PC-3 (cell line): ENCODE data around the gene KLF13.

Source experiments
- CTCF ChIP-seq: fragments of 300-600 bp; sonication (generic); conservative IDR thresholded peaks from 2 replicates; pipeline ENCODE4 v1.5.1; 2017; ENCODE audit warnings: antibody characterized with exemption, low read depth, mild to moderate bottlenecking, low read length
- EZH2 ChIP-seq: fragments of 300-600 bp; sonication (generic); IDR thresholded peaks from one replicate; pipeline ENCODE4 v1.6.1; 2017; ENCODE audit warnings: antibody characterized with exemption, mild to moderate bottlenecking, low read length; ENCODE audit not compliant: unreplicated experiment

DNA sequence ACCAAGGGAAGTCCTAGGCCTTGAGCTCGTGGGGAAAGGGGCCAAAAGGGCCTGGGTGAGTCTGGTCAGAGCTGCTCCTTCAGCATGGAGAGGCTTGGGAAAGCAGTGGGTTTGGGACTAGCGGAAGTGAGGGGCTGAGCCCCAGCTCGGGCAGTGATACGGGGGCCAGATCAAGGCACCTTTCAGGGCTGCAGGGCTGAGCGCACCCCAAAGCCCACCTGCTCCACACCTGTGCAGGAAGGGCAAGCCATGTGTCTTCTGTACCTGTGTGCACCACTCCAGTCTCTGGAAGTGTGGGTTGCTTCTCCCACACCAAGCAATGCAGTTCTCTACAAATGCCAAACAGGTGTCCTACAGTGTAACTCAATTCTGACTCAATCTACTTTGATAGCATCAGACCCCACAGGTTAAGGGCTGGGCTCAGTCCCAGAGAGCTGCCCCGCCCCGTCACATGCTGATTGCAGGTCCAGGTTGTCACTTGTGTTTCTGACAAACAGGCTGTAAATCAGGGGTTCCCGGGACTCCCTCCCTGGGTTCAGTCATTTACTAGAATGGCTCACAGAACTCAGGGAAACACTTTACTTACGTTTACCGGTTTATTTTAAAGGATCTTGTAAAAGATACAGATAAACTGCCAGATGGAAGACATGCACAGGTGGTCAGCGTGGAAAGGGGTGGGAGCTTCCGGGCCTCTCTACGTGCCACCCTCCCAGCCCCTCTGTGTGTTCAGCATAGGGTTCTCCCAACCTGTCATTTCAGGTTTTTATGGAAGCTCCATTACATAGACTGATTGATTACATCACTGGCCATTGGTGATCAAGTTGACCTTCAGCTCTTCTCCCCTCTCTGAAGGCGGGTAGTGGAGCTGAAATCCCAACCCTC is 28.8 kb upstream of the KLF13 start:
- TF ChIP-seq CTCF (no peak), EZH2 (no peak)
